Neural cell (in vitro differentiated cells): Measurements from ENCODE around the gene CARD19. TPM values are rescaled to one million over a fixed set of nuclear protein-coding genes. Genes with fewer than 3 reads are reported as not detected.

Experiments used
- H2AFZ ChIP-seq: fragments of 200-600, 300-800 bp; sonication (generic), shearing (Covaris generic); 2 replicates; pipeline ENCODE4 v1.6.0; 2014; ENCODE audit warnings: low read depth, mild to moderate bottlenecking, antibody characterized with exemption, low read length, moderate library complexity
- H3F3A ChIP-seq: fragments of 200-600 bp; shearing (Covaris generic); 2 replicates; pipeline ENCODE4 v1.6.1; 2016; ENCODE audit warnings: mild to moderate bottlenecking, moderate library complexity, mixed read lengths, antibody characterized with exemption, low read length; ENCODE audit not compliant: insufficient read depth, poor library complexity, severe bottlenecking
- H3K27ac ChIP-seq: fragments of 200-600, 300-800 bp; sonication (generic), shearing (Covaris generic); 2 replicates; pipeline ENCODE4 v1.5.1; 2014; ENCODE audit warnings: mild to moderate bottlenecking, low read length, moderate library complexity
- H3K27me3 ChIP-seq: fragments of 300-800, 200-600 bp; sonication (generic), shearing (Covaris generic); 2 replicates; pipeline ENCODE4 v1.6.0; 2014; ENCODE audit warnings: mild to moderate bottlenecking, low read depth, low read length, moderate library complexity; ENCODE audit not compliant: insufficient read depth
- H3K36me3 ChIP-seq: fragments of 300-800, 200-600 bp; sonication (generic), shearing (Covaris generic); 2 replicates; pipeline ENCODE4 v1.5.1; 2014; ENCODE audit warnings: mild to moderate bottlenecking, antibody characterized with exemption, low read length, moderate library complexity; ENCODE audit not compliant: insufficient read depth
- H3K4me2 ChIP-seq: fragments of 300-800, 200-600 bp; sonication (generic), shearing (Covaris generic); 2 replicates; pipeline ENCODE4 v1.6.0; 2014; ENCODE audit warnings: mild to moderate bottlenecking, low read length
- H3K4me3 ChIP-seq: fragments of 300-800, 200-600 bp; sonication (generic), shearing (Covaris generic); 2 replicates; pipeline ENCODE4 v1.5.1; 2014; ENCODE audit warnings: mild to moderate bottlenecking, low read length, moderate library complexity
- H3K79me2 ChIP-seq: fragments of 200-600 bp; shearing (Covaris generic); replicated peaks from 2 replicates; pipeline ENCODE4 v1.6.0; 2014; ENCODE audit warnings: mild to moderate bottlenecking, low read length, moderate library complexity; ENCODE audit not compliant: insufficient read depth
- H3K9ac ChIP-seq: fragments of 300-800, 200-600 bp; sonication (generic), shearing (Covaris generic); 2 replicates; pipeline ENCODE4 v1.6.1; 2016; ENCODE audit warnings: mild to moderate bottlenecking, low read length, mixed read lengths
- H3K9me2 ChIP-seq: fragments of 200-600 bp; shearing (Covaris generic); 2 replicates; pipeline ENCODE4 v1.6.1; 2016; ENCODE audit warnings: mild to moderate bottlenecking, low read length, mixed read lengths; ENCODE audit not compliant: insufficient read depth
- H3K9me3 ChIP-seq: fragments of 200-600, 300-800 bp; sonication (generic), shearing (Covaris generic); 2 replicates; pipeline ENCODE4 v1.6.1; 2016; ENCODE audit warnings: mild to moderate bottlenecking, mixed run types, low read length, moderate library complexity, mixed read lengths
- H4K20me1 ChIP-seq: fragments of 200-600 bp; shearing (Covaris generic); 2 replicates; pipeline ENCODE4 v1.6.1; 2016; ENCODE audit warnings: mild to moderate bottlenecking, mixed run types; ENCODE audit not compliant: insufficient read depth
- CTCF ChIP-seq: fragments of 450-650 bp; IDR thresholded peaks from 2 replicates; pipeline ENCODE4 v1.5.1; 2014; ENCODE audit warnings: antibody characterized with exemption, mild to moderate bottlenecking, moderate library complexity; ENCODE audit not compliant: poor library complexity, severe bottlenecking
- EP300 ChIP-seq: fragments of 450-650 bp; conservative IDR thresholded peaks from 2 replicates; pipeline ENCODE4 v1.6.1; 2014; ENCODE audit warnings: antibody characterized with exemption, mild to moderate bottlenecking, moderate library complexity; ENCODE audit not compliant: poor library complexity, severe bottlenecking
- EZH2 ChIP-seq: fragments of 200-600, 300-800 bp; shearing (Covaris generic), sonication (generic); IDR thresholded peaks from 2 replicates; pipeline ENCODE4 v1.6.1; 2014; ENCODE audit warnings: antibody characterized with exemption, low read length, borderline replicate concordance, mild to moderate bottlenecking; ENCODE audit not compliant: insufficient read depth, poor library complexity, severe bottlenecking
- MXI1 ChIP-seq: fragments of 450-650 bp; conservative IDR thresholded peaks from 2 replicates; pipeline ENCODE4 v1.6.1; 2014; ENCODE audit warnings: antibody characterized with exemption, mild to moderate bottlenecking; ENCODE audit not compliant: poor library complexity, severe bottlenecking
- POLR2AphosphoS5 ChIP-seq: IDR thresholded peaks from 2 replicates; pipeline ENCODE4 v1.6.1; 2012
- RAD21 ChIP-seq: fragments of 450-650 bp; conservative IDR thresholded peaks from 2 replicates; pipeline ENCODE4 v1.6.1; 2014; ENCODE audit warnings: antibody characterized with exemption, mild to moderate bottlenecking, moderate library complexity
- SMC3 ChIP-seq: fragments of 450-650 bp; conservative IDR thresholded peaks from 2 replicates; pipeline ENCODE4 v1.6.1; 2014; ENCODE audit warnings: antibody characterized with exemption, mild to moderate bottlenecking, moderate library complexity; ENCODE audit not compliant: poor library complexity
- TAF1 ChIP-seq: IDR thresholded peaks from 2 replicates; pipeline ENCODE4 v1.6.1; 2012; ENCODE audit warnings: low read depth
- polyA plus RNA-seq: library from polyadenylated mRNA; depleted of rRNA; stranded (reverse); fragments of >200 nt; gene quantifications from 2 replicates; pipeline ENCODE4 v1.2.3, GENCODE V29; 2014
- TF ChIP-seq, protein P1 (sequence below): IDR thresholded peaks from 2 replicates; pipeline ENCODE4 v1.6.1; 2012; ENCODE audit warnings: borderline replicate concordance

Gene CARD19
- polyA plus RNA-seq, 1 donor from 2014 or later = 66.7 TPM

DNA sequence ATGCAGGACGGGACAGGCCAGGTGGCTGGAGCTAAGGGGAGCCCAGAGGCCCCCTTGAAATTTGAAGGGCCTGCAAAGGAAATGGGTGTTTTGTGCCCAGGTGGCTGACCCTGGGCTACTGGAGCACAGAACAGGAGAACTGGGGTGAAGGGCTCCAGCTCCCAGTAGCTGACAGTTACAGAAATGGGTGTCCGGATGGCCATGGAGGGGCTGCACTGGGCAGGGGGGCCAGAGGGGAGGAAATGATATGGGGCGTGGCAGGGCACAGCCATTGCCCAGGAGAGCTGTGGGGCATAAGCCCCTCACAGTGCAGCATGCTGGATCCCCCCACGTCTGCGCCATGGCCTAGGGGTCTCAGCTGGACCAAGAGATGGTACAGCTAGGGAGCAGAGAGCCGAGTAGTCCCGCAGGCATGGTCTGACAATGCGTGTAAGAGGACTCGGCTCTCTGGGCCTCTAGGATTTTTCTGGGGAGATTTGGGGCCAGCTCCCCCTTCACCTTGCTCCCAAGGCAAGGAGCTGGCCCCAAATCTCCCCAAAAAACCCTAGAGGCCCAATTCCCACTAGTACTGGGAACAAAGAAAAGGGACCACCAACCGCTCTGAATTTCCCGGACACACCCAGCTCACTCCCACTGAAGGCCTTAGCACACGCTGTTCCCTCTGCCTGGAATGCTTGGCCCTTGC lies 7.9 kb upstream of the CARD19 start:
- Histone ChIP-seq H3K4me2 (no peak overlapping the region), H3K4me3 (no peak overlapping the region), H3K27ac (no peak overlapping the region), H3K9me2 (no peaks in the 10 kb centered on the region), H2AFZ (no peak overlapping the region), H3F3A (no peaks in the 10 kb centered on the region), H3K9me3 (no peaks in the 10 kb centered on the region), H3K9ac (no peak overlapping the region), H3K79me2 (no peaks in the 10 kb centered on the region), H3K27me3 (no peaks in the 10 kb centered on the region), H4K20me1 (no peaks in the 10 kb centered on the region), H3K36me3 (no peaks in the 10 kb centered on the region)
- TF ChIP-seq RAD21 (no peak), CTCF (no peak), EP300 (no peak), EZH2 (no peak)

DNA sequence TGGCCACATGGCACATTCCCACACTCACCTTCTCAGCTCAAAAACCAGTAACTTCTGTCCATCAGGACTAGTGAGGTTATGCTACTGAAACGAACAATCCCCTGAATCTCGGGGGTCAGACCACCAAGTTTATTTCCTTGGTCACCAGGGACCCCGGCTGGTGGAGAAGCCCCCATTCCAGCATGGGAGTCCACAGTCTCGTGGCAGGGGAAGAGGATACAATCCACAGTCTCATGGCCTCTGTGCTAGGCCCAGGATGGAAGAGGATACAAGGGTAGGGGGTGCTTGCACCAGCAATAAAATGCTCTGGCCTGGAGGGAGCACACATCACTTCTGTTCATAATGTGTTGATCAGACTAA lies 7.4 kb upstream of the CARD19 start:
- Histone ChIP-seq H3K4me3 (no peak overlapping the region), H3F3A (no peaks in the 10 kb centered on the region), H3K9me2 (no peaks in the 10 kb centered on the region), H3K9ac (no peak overlapping the region), H3K36me3 (no peaks in the 10 kb centered on the region), H2AFZ (no peak overlapping the region), H3K79me2 (no peaks in the 10 kb centered on the region), H3K27me3 (no peaks in the 10 kb centered on the region), H3K4me2 (no peak overlapping the region), H3K9me3 (no peaks in the 10 kb centered on the region), H4K20me1 (no peaks in the 10 kb centered on the region), H3K27ac (no peak overlapping the region)
- TF ChIP-seq MXI1 (no peak), TAF1 (no peak), EP300 (no peak), SMC3 (no peak), EZH2 (no peak), POLR2AphosphoS5 (no peak), CTCF (no peak), RAD21 (no peak)
- TF ChIP-seq, protein P1, sequence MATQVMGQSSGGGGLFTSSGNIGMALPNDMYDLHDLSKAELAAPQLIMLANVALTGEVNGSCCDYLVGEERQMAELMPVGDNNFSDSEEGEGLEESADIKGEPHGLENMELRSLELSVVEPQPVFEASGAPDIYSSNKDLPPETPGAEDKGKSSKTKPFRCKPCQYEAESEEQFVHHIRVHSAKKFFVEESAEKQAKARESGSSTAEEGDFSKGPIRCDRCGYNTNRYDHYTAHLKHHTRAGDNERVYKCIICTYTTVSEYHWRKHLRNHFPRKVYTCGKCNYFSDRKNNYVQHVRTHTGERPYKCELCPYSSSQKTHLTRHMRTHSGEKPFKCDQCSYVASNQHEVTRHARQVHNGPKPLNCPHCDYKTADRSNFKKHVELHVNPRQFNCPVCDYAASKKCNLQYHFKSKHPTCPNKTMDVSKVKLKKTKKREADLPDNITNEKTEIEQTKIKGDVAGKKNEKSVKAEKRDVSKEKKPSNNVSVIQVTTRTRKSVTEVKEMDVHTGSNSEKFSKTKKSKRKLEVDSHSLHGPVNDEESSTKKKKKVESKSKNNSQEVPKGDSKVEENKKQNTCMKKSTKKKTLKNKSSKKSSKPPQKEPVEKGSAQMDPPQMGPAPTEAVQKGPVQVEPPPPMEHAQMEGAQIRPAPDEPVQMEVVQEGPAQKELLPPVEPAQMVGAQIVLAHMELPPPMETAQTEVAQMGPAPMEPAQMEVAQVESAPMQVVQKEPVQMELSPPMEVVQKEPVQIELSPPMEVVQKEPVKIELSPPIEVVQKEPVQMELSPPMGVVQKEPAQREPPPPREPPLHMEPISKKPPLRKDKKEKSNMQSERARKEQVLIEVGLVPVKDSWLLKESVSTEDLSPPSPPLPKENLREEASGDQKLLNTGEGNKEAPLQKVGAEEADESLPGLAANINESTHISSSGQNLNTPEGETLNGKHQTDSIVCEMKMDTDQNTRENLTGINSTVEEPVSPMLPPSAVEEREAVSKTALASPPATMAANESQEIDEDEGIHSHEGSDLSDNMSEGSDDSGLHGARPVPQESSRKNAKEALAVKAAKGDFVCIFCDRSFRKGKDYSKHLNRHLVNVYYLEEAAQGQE = no peak
